WTC11 (cell line): ENCODE results near the gene ARHGEF12. TPM values are rescaled to one million over a fixed set of nuclear protein-coding genes. Genes with fewer than 3 reads are reported as not detected.

Experiments
- ATAC-seq: fragments of 200-7000 bp; cut with Tn5 transposase; 2 replicates; pipeline ENCODE4 v1.10.0; 2021; ENCODE audit warnings: mild to moderate bottlenecking, moderate library complexity
- CTCF ChIA-PET: fragments of 300-600 bp; sonication (Branson Sonifier 250); formaldehyde crosslinking; loops from one replicate; lab custom pipeline; 2021; ENCODE audit warnings: antibody characterized with exemption; lab: Charles Lee
- POLR2A ChIA-PET: fragments of 350-600 bp; sonication (Branson Sonifier 250); formaldehyde crosslinking; loops from one replicate; lab custom pipeline; 2021; ENCODE audit warnings: antibody characterized with exemption; lab: Charles Lee
- DNase-seq: peaks from one replicate; pipeline ENCODE4 v3.0.0; 2021; ENCODE audit warnings: low spot score
- H3K27ac Mint-ChIP-seq: 2 replicates; pipeline ENCODE4 v1.8.0; 2021; ENCODE audit warnings: mixed read lengths
- H3K27me3 Mint-ChIP-seq: 2 replicates; pipeline ENCODE4 v1.8.0; 2021; ENCODE audit warnings: low read depth, mild to moderate bottlenecking, moderate library complexity, mixed read lengths
- H3K36me3 Mint-ChIP-seq: 2 replicates; pipeline ENCODE4 v1.8.0; 2021; ENCODE audit warnings: mixed read lengths
- H3K4me1 Mint-ChIP-seq: 2 replicates; pipeline ENCODE4 v1.8.0; 2022; ENCODE audit warnings: mixed read lengths
- H3K4me3 Mint-ChIP-seq: 2 replicates; pipeline ENCODE4 v1.8.0; 2021; ENCODE audit warnings: mild to moderate bottlenecking, moderate library complexity, mixed read lengths
- H3K9me3 Mint-ChIP-seq: 2 replicates; pipeline ENCODE4 v1.8.0; 2021; ENCODE audit warnings: mixed read lengths
- AFF4 ChIP-seq: sonication (generic); formaldehyde crosslinking; IDR thresholded peaks from 2 replicates; pipeline ENCODE4 v1.8.1; 2023; ENCODE audit warnings: mild to moderate bottlenecking, missing genetic modification reagents, borderline replicate concordance
- ATF6 ChIP-seq: sonication (generic); formaldehyde crosslinking; IDR thresholded peaks from 2 replicates; pipeline ENCODE4 v1.8.1; 2023; ENCODE audit warnings: mild to moderate bottlenecking, missing genetic modification reagents
- E2F4 ChIP-seq: sonication (generic); formaldehyde crosslinking; IDR thresholded peaks from 2 replicates; pipeline ENCODE4 v1.8.1; 2022; ENCODE audit warnings: low read depth, mild to moderate bottlenecking, moderate library complexity, missing genetic modification reagents, borderline replicate concordance
- ERG ChIP-seq: fragments of 250-450 bp; sonication (Bioruptor Pico); IDR thresholded peaks from 2 replicates; pipeline ENCODE4 v1.8.0; 2021; ENCODE audit warnings: mild to moderate bottlenecking
- IRF1 ChIP-seq: sonication (generic); formaldehyde crosslinking; IDR thresholded peaks from 2 replicates; pipeline ENCODE4 v1.8.0; 2023; ENCODE audit warnings: missing genetic modification reagents
- SOX15 ChIP-seq: fragments of 250-450 bp; sonication (Bioruptor Pico); IDR thresholded peaks from 2 replicates; pipeline ENCODE4 v1.9.0; 2021; ENCODE audit warnings: mild to moderate bottlenecking
- USF1 ChIP-seq: sonication (generic); formaldehyde crosslinking; IDR thresholded peaks from 2 replicates; pipeline ENCODE4 v1.8.0; 2022; ENCODE audit warnings: mild to moderate bottlenecking, missing genetic modification reagents
- USF2 ChIP-seq: sonication (generic); formaldehyde crosslinking; IDR thresholded peaks from 2 replicates; pipeline ENCODE4 v1.8.1; 2023; ENCODE audit warnings: mild to moderate bottlenecking, missing genetic modification reagents, moderate library complexity
- ZBTB43 ChIP-seq: sonication (generic); formaldehyde crosslinking; IDR thresholded peaks from 2 replicates; pipeline ENCODE4 v1.8.1; 2023; ENCODE audit warnings: mild to moderate bottlenecking, missing genetic modification reagents
- ZNF138 ChIP-seq: sonication (generic); formaldehyde crosslinking; conservative IDR thresholded peaks from 2 replicates; pipeline ENCODE4 v1.8.1; 2022; ENCODE audit warnings: mild to moderate bottlenecking, moderate library complexity, missing genetic modification reagents
- ZNF263 ChIP-seq: sonication (generic); formaldehyde crosslinking; IDR thresholded peaks from 2 replicates; pipeline ENCODE4 v1.8.1; 2022; ENCODE audit warnings: low read depth, mild to moderate bottlenecking, moderate library complexity, missing genetic modification reagents
- ZNF317 ChIP-seq: sonication (generic); formaldehyde crosslinking; IDR thresholded peaks from 2 replicates; pipeline ENCODE4 v1.8.1; 2023; ENCODE audit warnings: low read depth, mild to moderate bottlenecking, moderate library complexity, missing genetic modification reagents, borderline replicate concordance
- total RNA-seq: library from RNA; stranded (reverse); gene quantifications from 3 replicates; pipeline ENCODE4 v1.2.3, GENCODE V29; 2021

Gene ARHGEF12
- total RNA-seq, 1 experiment from 2014 or later: 35.8 TPM

- TF ChIP-seq ATF6 (CRISPR knock-in tag) (no peak), IRF1 (CRISPR knock-in tag) (no peak), SOX15 (CRISPR knock-in tag) (no peak)
- ChIA-PET CTCF (no interaction called here), POLR2A (no interaction called here)
- H3K27me3 Mint-ChIP-seq: no peaks in the 10 kb centered on the region
- H3K27ac Mint-ChIP-seq: no peak overlapping the region
- DNase-seq (no peak), ATAC-seq (peak; percentile 58)
- H3K4me3 Mint-ChIP-seq: no peak overlapping the region
- peaks cover 4% of the 10 kb centered on the region; the same call in 1 of the 2 replicates for H3K36me3 Mint-ChIP-seq
- peaks cover 21% of the 10 kb centered on the region for H3K4me1 Mint-ChIP-seq
- peaks cover 3% of the 10 kb centered on the region; the same call in 1 of the 2 replicates for H3K9me3 Mint-ChIP-seq
Measured at GRCh38 chr11:120352405-120352804, 16.2 kb downstream of the ARHGEF12 start.

- Mint-ChIP-seq H3K27ac (no peak overlapping the region), H3K4me1 (peaks cover 26% of the 10 kb centered on the region), H3K9me3 (peaks cover 3% of the 10 kb centered on the region; the same call in 1 of the 2 replicates), H3K4me3 (no peak overlapping the region)
- ChIA-PET CTCF (interaction anchor here (0.9 kb wide), 1 partner anchor 75 kb away, joined by 3 read pairs; no protein-coding TSS in a partner anchor), POLR2A (no interaction called here)
- no peak for DNase-seq
- TF ChIP-seq ZBTB43: no peak
- no peak for TF ChIP-seq USF2 (CRISPR knock-in tag)
- TF ChIP-seq, all 79 proteins: peak for 0
- H3K27me3 Mint-ChIP-seq: no peaks in the 10 kb centered on the region
- no peak for ATAC-seq
- peaks cover 4% of the 10 kb centered on the region; the same call in 1 of the 2 replicates for H3K36me3 Mint-ChIP-seq
Measured at GRCh38 chr11:120354068-120354467, 17.9 kb downstream of the ARHGEF12 start.

- Mint-ChIP-seq H3K36me3 (peaks cover 5% of the 10 kb centered on the region; the same call in 1 of the 2 replicates), H3K27ac (no peak overlapping the region; the same call in 1 of the 2 replicates), H3K4me3 (no peak overlapping the region), H3K4me1 (peaks cover 26% of the 10 kb centered on the region), H3K27me3 (no peaks in the 10 kb centered on the region), H3K9me3 (peaks cover 5% of the 10 kb centered on the region)
- ATAC-seq (no peak), DNase-seq (no peak)
- TF ChIP-seq ZNF138 (CRISPR knock-in tag) (no peak), ZNF317 (CRISPR knock-in tag) (0 out of 2 replicates have a peak, but pooled peaks have one; percentile 46), ERG (CRISPR knock-in tag) (no peak)
- ChIA-PET CTCF (interaction anchor here (0.9 kb wide), 1 partner anchor 74 kb away, joined by 3 read pairs; no protein-coding TSS in a partner anchor), POLR2A (no interaction called here)
Measured at GRCh38 chr11:120354779-120355178, 18.6 kb downstream of the ARHGEF12 start.

- no peak overlapping the region for H3K4me3 Mint-ChIP-seq
- H3K4me1 Mint-ChIP-seq: peaks cover 20% of the 10 kb centered on the region
- ATAC-seq (no peak), DNase-seq (no peak)
- ChIA-PET POLR2A (no interaction called here), CTCF (no interaction called here)
- peaks cover 16% of the 10 kb centered on the region for H3K36me3 Mint-ChIP-seq
- no peak overlapping the region for H3K27ac Mint-ChIP-seq
- peaks cover 14% of the 10 kb centered on the region for H3K9me3 Mint-ChIP-seq
- no peaks in the 10 kb centered on the region for H3K27me3 Mint-ChIP-seq
- TF ChIP-seq AFF4 (CRISPR knock-in tag): no peak
- no peak for TF ChIP-seq USF1 (CRISPR knock-in tag)
- TF ChIP-seq E2F4 (CRISPR knock-in tag): no peak
- no peak for TF ChIP-seq ATF6 (CRISPR knock-in tag)
- no peak for TF ChIP-seq ZNF263 (CRISPR knock-in tag)
Measured at GRCh38 chr11:120357620-120358019, 21.4 kb downstream of the ARHGEF12 start.
